NCI-H446 (cell line): ENCODE measurements around the gene THOC1.

Source experiments
- DNase-seq, 2 experiments: peaks; one replicate each; lab custom pipeline; 2025; lab: John Stamatoyannopoulos, UW

THOC1 gene

DNA sequence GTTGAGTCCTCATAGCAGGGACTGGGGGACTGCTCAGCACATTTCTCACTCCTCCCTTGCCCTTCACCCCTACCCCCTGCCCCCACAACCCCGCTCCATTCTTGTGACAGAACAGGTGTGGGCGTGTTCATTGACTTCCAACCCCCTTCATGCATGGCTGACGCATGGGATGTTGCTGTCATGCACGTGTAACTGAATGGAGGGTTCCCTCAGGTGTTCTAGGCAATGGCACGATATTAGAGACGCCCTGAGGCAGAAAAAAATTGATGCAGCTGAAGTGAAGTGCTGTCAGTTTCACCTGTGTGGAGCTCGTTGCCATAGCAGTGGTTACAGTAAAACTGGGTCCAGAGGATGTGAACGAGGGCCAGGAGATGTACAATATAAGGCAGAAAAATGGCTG lies 6.5 kb upstream of the THOC1 start:
- no peak for DNase-seq

DNA sequence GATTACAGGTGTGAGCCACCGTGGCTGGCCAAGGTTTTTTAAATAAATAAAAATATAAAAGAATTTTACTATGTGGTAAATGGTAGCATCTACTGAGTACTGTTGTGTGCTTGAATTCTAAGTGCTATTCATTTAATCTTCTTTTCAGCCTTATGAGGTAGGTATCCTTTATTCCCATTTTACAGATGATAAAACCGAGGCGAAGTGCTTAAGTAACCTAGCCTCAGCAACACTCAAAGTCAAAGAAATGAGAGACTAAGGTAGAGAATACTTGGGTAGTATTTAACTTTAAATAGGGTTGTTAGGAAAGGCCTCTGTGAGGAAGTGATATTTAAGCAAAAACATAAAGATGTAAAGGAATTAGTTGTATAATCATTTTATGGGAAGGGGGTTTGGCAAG lies 5.7 kb upstream of the THOC1 start:
- no peak for DNase-seq

DNA sequence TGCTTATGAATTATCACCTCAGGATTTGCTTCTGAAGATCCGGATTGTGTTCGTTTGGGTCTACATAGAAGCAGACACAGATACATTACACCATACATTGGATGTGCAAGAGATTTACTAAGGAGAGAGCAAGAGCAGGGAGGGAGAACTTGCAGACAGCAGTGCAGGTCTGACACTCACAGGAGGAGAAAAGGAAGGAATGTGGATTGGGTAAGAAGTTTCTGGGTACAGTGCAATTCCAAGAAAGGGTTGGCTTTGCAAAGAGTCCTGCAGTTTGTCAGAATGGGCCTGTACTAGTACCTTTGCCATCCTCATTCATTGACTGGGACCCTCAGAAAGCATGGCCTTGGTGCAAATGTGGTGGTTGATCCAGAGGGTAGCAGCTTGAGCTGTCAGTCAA lies 4.8 kb upstream of the THOC1 start:
- no peak for DNase-seq

DNA sequence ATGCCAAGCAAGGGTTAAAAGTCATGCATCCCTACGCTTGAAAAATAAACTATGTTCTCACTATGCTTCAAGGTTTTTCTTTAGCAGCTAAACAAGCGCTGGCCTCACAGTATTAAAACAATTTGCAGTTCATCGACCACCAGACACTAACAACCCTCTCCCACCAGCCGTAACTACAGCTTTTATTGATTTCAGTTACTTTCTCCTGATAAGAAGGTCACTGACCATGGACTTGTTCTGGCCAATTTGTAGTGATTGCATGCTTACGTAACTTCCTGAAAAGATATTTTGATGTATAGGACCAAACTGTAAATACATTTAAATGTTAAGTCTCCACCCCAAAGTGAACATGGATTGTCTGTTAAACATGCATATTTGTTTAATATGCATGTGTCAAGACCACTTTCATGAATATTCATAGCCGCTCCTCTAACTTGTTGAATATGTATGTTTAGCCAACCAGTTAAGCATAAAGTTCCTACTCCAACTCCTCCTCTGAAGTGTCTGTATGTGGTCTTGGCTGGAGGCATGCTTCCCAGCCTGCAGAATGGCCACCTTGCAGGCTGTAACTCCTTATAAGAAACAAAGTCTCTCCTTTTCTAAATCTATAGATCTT lies 1.7 kb upstream of the THOC1 start:
- DNase-seq = no peak

DNA sequence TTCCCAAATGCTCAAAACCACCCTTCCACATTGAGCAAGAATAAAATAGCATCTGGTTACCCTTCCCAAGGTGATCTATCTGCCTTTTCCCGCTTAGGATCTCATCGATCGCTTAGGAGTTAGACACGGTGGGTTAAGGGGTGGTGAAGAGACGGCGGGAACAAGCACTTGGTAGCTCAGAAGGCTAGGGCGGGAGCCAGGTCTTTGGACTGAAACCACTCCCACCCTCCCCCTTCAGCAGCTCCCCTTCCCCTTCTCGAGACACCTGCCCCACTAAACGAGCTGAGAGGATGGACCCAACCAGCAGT lies 513 bp downstream of the THOC1 start:
- DNase-seq = no peak

DNA sequence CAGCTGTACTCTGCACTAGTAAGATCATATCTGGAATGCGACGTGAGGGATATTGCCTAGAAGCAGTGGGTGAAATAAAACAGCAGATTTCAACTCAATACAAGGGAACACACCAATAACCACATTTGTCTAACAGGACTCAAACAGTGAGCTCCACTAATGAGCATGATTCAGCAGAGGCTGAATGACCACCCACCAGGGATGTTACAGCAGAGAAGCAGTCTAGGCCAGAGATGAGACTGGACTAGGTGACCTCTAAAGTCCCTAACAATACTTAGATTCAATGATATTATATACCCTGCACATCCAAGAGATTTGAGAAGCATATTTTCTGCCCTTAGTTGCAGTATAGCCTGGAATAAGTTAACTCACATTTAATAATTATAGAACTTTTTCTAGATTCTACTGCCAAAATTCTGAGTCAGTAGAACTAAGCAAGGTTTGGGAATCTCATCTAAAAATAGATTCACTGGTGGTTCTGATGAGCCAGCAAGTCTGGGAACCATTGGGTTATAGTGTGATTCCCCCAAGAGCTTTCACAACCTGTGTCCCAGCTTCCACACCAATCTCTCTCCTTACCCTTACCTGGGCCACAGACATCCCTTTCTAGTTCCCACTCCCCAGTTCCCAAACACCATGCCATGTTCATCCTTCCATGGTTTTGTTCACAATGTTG lies 6.3 kb downstream of the THOC1 start:
- DNase-seq = no peak

DNA sequence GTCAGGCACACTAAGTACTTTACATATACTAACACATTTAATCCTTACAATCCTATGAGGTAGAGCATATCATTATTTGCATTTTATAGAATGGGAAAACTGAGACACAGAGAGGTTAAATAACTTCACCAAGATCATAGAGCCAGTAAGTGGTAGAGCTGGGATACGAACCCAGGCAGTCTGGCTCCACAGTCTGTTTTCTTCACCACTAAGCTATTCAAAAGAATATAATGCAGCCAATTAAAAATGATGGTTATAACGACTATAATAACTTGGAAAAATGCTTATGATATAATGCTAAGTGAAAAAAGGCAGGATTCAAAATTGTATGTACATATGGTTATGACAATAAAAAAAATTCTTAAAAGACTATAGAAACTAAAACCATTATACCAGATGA lies 7.3 kb downstream of the THOC1 start:
- DNase-seq = no peak

DNA sequence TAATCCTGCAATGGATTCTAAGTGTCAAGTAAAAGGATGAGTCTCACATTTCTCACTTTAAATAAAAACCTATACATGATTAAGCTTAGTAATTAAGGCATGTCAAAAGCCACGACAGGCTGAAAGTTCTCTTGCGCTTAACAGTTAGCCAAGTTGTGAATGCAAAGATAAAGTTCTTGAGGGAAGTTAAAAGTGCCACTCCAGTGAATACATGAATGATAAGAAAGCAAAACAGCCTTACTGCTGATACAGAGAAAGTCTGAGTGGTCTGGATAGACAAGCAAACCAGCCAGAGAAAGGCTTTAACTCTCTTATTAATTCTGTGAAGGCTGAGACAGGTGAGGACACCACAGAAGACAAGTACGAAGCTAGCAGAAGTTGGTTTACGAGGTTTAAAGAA lies 12.7 kb downstream of the THOC1 start:
- DNase-seq = no peak

DNA sequence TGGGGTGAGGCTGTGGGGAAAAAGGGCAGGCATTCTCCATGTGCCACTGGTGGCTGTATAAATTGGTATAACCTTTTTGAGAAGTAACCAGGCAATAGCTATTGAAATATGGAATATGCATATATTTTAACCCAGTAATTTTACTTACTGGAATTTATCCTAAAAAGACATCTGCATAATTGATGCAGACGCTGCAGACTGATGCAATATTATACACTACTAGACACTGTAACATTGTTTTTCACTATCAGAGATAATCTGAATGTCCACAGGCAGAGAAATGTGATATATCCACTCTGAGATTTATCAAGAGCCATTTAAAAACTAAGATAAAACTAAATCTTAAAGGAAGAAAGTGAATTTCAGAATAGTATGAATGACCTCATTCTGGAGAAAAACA lies 14.7 kb downstream of the THOC1 start:
- DNase-seq = no peak

DNA sequence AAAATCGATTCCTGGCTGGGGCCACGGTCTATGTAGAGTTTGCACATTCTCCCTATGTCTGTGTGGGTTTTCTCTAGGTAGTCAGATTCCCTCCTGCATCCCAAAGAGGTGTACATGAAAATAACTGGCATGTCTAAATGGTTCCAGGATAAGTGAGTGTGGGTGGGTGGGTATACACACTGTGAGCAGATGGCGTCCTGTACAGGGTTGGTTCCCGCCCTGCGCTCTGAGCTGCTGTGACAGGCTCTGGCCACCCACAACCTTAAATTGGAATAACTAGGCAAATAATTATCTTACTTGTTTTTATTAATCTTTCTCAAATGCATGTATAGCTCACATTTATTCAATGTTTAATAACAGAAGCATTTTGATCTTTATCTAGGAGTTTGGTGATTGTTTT lies 16.3 kb downstream of the THOC1 start:
- DNase-seq = no peak

DNA sequence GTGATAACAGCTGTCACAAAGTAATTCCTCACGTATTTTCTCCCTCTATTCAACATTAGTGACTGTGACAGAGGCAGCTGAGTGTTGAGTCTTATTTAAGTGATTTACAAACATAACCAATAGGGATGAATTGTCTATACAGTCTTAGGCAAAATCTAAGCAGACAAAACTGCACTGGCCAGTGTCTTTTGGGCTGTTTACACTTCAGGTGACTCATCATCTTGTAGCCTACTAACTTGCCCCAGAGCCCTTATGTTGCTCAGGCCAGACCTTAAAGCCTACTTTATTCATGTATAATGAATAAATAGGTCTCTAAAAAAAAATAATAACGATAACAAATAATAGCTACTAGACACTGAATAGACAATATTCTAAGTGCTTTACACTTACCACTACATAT lies 17.2 kb downstream of the THOC1 start:
- peak in 1 of 2 experiments; percentile 12 for DNase-seq

DNA sequence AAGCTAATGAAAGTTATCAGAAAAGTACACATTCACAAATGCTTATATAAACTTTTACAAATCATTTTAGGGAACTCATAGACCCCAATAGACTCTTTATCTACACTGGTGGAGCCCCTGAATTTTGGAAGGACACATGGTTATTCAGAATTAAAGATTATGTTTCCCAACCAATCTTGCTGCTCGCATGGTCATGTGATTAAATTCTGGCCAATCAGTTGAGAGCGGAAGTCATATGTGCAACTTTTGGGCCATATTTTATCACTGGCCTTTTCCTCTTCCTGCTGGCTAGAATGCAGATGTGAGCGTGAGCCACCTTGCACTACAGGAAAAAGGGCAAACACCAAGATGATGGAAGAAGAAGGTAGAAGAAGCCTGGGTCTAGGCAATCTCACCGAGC lies 19.8 kb downstream of the THOC1 start:
- DNase-seq = no peak

DNA sequence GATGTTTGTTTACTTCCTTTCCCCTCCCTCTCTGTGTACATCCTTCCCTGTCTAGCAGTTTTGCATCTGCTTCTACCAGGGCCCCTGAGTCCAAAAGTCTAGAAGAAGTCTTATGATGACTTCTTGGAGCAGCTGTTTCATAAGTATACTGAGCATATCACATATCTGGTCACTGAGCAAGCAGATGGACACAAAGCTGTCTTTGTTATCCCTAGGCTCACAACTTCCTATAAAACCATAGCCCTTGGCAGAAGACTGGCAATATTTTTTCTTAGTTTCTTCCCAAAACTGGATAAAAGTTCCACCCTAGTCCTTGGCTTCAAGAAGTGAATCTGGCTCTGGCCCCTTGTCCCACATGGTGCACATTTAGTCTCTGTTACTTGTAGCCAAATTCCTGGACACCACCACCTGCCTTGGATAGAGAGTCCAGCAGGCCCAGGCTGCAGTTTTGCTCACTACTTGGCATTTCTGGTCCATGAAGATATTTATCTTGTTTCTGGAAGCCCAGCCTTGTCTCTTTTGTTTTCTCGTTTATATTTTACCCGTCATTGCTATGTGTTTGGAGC lies 22.5 kb downstream of the THOC1 start:
- DNase-seq = no peak

DNA sequence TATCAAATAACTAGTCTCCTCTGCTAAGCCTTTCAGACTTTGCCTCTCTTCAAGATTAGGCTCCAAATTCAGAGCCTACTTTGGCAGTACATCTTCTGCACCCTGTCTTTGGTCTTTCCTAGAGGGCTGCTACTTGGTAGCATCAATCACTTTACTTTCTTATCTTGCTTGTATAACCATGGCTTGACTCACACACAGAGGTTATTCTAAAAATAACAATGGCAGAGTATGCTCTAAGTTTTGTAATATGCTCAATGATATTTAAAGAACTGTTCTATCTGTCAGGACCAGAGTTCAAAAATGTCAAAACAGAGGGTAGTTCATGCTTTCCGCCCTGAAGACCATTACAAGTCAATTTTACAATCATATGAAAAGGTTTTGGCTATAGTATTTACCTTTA lies 27.7 kb downstream of the THOC1 start:
- DNase-seq = no peak

DNA sequence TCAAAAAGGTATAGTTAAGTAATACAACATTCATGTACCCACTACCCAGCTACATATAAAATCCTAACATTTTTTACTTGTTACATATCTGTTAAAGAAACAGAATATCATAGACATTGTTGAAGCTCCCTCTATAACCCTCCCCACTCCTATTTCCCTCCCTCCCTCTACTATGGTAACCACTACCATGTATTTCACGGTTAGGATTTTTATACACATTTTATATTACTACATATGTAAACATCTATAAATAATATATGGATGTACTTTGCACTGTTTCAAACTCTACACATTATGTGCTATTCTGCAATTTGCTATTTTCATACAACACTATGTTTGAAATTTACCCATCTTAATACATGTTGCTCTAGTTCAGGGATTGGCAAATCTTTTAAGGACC lies 36.3 kb downstream of the THOC1 start:
- no peak for DNase-seq

DNA sequence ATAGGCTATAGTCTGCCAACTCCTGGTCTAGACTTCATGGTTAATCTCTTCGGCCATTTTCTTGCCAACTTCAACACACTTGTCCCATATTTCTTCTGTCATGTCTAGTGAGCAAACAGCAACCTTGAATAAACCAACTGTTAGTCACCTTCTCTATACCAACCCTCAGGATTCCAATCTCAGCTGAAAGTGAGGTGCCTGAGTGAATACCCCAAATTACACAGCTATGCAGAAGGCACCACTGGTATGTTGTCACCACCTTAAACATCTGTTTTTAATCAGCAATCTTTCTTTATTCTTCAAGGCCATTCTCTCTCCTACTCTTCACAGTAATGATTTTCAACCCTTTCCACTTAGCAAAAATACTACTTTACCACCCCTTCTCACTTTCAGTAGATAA lies 39.3 kb downstream of the THOC1 start:
- DNase-seq = no peak

DNA sequence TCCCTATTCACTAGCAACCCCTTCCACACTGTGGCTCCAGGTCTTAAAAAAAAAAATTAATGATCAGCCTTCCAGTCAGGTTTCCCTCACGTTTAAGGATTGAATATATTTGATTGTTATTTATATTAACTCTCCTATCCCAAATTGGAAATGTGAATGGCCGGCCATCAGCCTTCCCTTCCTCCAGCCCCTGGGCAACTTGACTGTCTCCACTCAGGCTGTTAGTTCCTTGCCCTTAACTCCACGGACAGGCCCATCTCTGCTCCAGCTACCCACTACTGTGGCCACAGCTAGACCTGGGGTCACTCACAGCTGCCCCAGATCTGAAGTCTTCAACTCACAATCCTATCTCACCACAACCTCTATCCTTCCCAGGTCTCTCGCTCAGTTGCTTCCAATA lies 39.9 kb downstream of the THOC1 start:
- no peak for DNase-seq

DNA sequence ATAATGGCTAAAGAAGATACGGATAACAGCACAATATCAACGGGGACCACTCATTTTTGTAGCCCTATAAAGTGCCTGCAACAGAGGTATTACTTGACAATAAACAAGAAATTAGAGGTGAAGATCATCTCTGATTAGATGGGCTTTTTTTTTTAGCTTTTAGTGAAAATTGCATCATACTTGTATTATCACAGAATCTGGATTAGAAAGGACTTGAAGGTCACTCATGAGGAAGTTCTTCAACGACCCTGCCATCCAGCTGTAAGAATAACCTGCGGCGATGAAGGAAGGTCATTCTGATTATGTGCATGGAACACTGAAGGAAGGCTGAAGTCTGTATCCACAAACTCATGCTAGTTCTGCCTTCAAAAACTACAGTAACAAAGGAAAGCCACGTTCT lies 40.5 kb downstream of the THOC1 start:
- no peak for DNase-seq

DNA sequence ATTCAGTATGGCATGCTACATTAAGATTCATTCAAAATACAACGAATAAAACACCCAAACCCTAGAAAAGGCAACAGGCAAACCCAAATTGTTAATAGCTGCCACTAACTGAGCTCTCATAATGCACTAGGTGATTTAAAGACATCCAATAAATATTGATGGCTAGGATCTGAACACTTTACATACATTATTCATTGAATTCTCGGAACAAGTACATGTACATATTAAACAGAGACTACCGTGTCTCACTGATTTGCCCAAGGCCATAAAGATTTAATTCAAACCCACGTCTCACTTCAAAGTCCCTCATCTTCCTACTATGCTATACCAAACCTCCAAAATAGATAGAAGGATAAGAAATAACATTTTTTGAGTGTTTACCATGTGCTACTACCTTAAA lies 42.1 kb downstream of the THOC1 start:
- no peak for DNase-seq

DNA sequence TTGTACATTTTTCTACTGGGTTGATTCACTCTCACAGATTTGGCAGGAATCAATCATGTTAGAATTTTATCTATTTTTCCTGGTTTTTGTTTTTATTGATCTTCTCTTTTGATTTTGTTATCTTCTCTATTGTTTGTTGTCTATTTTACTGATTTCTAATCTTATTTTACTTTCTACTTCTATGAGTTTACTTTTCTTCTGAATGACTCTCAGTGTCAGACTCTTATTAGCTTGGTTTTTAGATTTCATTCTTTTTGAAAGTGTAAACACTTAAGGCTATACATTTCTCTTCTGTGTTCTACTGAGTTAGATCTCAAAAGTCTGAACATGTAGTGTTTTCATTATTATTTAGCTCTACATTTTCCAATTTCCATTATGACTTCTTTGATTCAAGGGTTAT lies 47.1 kb downstream of the THOC1 start:
- no peak for DNase-seq

DNA sequence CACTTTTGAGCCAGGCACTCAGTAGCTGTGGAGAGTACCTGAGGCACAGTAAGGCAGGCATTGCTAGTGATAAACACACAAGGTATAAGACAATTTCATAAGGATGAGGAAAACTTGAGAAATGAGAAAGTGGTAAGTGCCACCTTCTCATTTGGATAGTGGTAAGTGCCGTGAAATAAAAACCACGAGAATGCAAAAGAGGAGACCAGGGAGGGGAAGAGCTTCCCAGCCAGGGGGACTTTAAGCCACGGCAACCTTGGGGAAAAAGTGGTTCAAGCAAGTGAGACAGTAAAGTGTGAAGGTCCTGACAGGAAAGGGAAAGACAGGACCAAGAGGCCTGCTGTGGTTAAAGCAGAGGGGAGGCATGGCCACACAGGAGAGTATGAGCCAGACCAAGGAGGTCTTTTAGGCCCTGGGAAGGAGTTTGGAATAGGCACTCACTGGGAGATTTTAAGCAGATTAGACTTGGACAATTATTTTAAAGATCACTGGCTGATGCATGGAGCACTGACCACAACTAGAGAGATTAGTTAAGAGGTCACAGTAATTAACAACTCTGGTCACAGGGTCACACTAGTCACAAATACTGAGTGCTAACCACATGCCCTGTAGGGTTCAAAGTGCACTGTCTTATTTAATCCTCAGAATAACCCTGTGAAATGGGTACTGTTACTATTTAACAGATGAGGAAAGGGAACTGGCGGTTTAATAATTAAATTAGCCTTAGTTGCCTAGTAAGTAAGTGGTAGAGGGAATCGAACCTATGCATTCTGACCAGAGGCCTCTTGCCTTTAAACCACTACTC lies 50.1 kb downstream of the THOC1 start:
- DNase-seq = no peak

DNA sequence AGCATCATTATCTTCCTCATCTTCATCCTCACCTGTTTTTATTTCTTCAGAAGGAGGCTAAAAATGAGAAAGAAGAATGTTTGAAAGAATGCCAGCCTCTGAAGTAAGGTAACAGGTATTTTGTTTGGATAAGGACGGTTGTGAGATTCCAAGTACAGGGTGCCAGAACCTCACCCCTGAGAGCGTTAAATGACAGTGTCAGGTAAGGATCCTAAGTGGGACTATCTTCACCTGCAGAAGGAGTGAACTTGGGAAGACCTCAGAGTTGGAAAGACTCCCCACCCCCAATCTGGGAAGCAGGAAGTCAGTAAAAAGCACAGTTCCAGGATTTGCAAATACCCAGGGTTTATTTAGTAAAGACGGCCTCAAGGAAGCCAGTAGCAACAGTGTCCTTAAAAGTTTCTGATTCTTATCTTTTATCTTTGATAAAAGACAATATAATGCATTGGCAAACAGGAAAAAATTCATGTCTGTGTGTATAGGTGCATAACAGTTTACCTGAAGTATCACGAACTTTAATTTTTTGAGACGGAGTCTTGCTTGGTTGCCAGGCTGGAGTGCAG lies 52.3 kb downstream of the THOC1 start:
- DNase-seq = no peak

DNA sequence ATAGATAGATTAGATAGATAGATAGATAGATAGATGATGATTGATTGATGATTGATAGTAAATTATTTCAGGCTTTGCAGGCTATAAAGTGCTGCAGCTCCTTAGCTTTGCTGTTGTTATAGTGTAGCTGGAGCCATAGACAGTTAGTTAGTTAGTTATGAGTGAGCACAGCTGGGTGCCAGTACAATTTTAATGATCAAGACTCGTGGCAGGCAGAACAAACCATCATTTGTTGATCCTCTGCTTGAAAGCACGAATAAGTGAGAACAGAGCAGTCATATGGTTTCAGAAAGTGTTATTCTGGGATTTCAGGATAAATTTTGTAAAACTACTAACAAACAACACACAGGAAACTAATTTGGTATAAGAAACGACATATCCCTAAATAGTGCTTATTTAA lies 53.9 kb downstream of the THOC1 start:
- DNase-seq = no peak
